Large intestine (tissue), 3 donors: ENCODE data around the gene TRIM27. TPM values are rescaled to one million over a fixed set of nuclear protein-coding genes. Genes with fewer than 3 reads are reported as not detected.
"Not testable (repeated sequence)": the region's sequence is repeated elsewhere in the genome, so short reads cannot be mapped to it uniquely, and the experiment has no call there.

Experiments
- DNase-seq, 2 donors: peaks; one replicate each; pipeline versions ENCODE4 v3.0.0 to v3.0.0-alpha.2; 2013
- H3K27ac ChIP-seq: one replicate; pipeline ENCODE4 v1.5.1; 2013; ENCODE audit warnings: low read length
- H3K27me3 ChIP-seq: 2 replicates; pipeline ENCODE4 v1.6.1; 2013; ENCODE audit warnings: low read length; ENCODE audit not compliant: control insufficient read depth, insufficient read depth
- H3K36me3 ChIP-seq: 2 replicates; pipeline ENCODE4 v1.6.1; 2013; ENCODE audit warnings: low read length; ENCODE audit not compliant: control insufficient read depth, insufficient read depth
- H3K4me1 ChIP-seq: one replicate; pipeline ENCODE4 v1.6.1; 2013; ENCODE audit warnings: low read length; ENCODE audit not compliant: control insufficient read depth, insufficient read depth
- H3K4me3 ChIP-seq: one replicate; pipeline ENCODE4 v1.5.1; 2013; ENCODE audit warnings: low read length
- H3K9me3 ChIP-seq: one replicate; pipeline ENCODE4 v1.6.1; 2013; ENCODE audit warnings: mild to moderate bottlenecking, low read depth, low read length, moderate library complexity; ENCODE audit not compliant: control insufficient read depth
- WGBS: methylation state at CpG from one replicate; pipeline ENCODE4 v1.1.5; 2013; ENCODE audit warnings: low lambda C conversion rate; ENCODE audit not compliant: insufficient coverage; 5-methylcytosine and 5-hydroxymethylcytosine counted together
- polyA plus RNA-seq: library from polyadenylated mRNA; unstranded; fragments of 120-200 nt; gene quantifications from one replicate; pipeline ENCODE4 v1.2.1, GENCODE V29; 2013

The TRIM27 gene
- polyA plus RNA-seq, 1 donor, result 72.9 TPM

GRCh38 chr6:28943557-28944411 lies 20.0 kb upstream of the TRIM27 start:
- WGBS, result 0% methylated on average over 3 of the region's 33 CpGs
- Histone ChIP-seq H3K9me3 (no peaks in the 10 kb centered on the region), H3K27me3 (no peaks in the 10 kb centered on the region), H3K36me3 (no peaks in the 10 kb centered on the region), H3K4me1 (peaks cover 6% of the 10 kb centered on the region), H3K4me3 (peak overlapping the region; percentile 63), H3K27ac (peak overlapping the region; percentile 36)
- DNase-seq, result peak; percentile 69 to 75

- Histone ChIP-seq H3K4me3 (peak overlapping the region; percentile 63), H3K36me3 (no peaks in the 10 kb centered on the region), H3K27ac (no peak overlapping the region), H3K4me1 (peaks cover 6% of the 10 kb centered on the region), H3K9me3 (no peaks in the 10 kb centered on the region), H3K27me3 (no peaks in the 10 kb centered on the region)
- no CpG with 5 or more reads among the region's 6 CpGs for WGBS
- DNase-seq, result no peak
These were observed 19.4 kb upstream of the TRIM27 start for GRCh38 chr6:28943223-28943556.

- no peak for DNase-seq
- Histone ChIP-seq H3K4me1 (peaks cover 6% of the 10 kb centered on the region), H3K27ac (no peak overlapping the region), H3K9me3 (no peaks in the 10 kb centered on the region), H3K36me3 (no peaks in the 10 kb centered on the region), H3K27me3 (no peaks in the 10 kb centered on the region), H3K4me3 (peak overlapping the region; percentile 57)
- WGBS, result 8% methylated on average over 5 of the region's 13 CpGs
These were observed 18.1 kb upstream of the TRIM27 start for GRCh38 chr6:28941684-28942448.

- peak; percentile 77 to 87 for DNase-seq
- Histone ChIP-seq H3K4me3 (peak overlapping the region; percentile 57), H3K27ac (peak overlapping the region; percentile 69), H3K4me1 (peaks cover 6% of the 10 kb centered on the region), H3K36me3 (no peaks in the 10 kb centered on the region), H3K9me3 (no peaks in the 10 kb centered on the region), H3K27me3 (no peaks in the 10 kb centered on the region)
- 3% methylated on average over 8 of the region's 28 CpGs for WGBS
These were observed 17.3 kb upstream of the TRIM27 start for GRCh38 chr6:28940858-28941683.

GRCh38 chr6:28940294-28940857 lies 16.6 kb upstream of the TRIM27 start:
- peak; percentile 33 to 70 for DNase-seq
- Histone ChIP-seq H3K9me3 (no peaks in the 10 kb centered on the region), H3K4me1 (peaks cover 6% of the 10 kb centered on the region), H3K4me3 (peak overlapping the region; percentile 57), H3K27ac (peak overlapping the region; percentile 69), H3K27me3 (no peaks in the 10 kb centered on the region), H3K36me3 (no peaks in the 10 kb centered on the region)
- WGBS, result no CpG with 5 or more reads among the region's 17 CpGs

- WGBS, result 17% methylated on average over 1 of the region's 7 CpGs
- Histone ChIP-seq H3K36me3 (no peaks in the 10 kb centered on the region), H3K27me3 (no peaks in the 10 kb centered on the region), H3K9me3 (no peaks in the 10 kb centered on the region), H3K4me1 (peaks cover 4% of the 10 kb centered on the region), H3K27ac (no peak overlapping the region), H3K4me3 (no peak overlapping the region)
- DNase-seq, result no peak
These were observed 9.3 kb upstream of the TRIM27 start for GRCh38 chr6:28933069-28933468.

- H3K4me3 ChIP-seq, result no peak overlapping the region
- 50% methylated on average over 1 of the region's 3 CpGs for WGBS
These were observed 6.3 kb upstream of the TRIM27 start for GRCh38 chr6:28929887-28930620.

GRCh38 chr6:28929339-28929738 lies 5.6 kb upstream of the TRIM27 start:
- H3K36me3 ChIP-seq, H3K27me3 ChIP-seq, DNase-seq, H3K9me3 ChIP-seq, H3K27ac ChIP-seq, H3K4me1 ChIP-seq, H3K4me3 ChIP-seq: not testable (repeated sequence)
- WGBS, result no CpG with 5 or more reads among the region's 11 CpGs

More at GRCh38 chr6:28929887-28930620, 6.3 kb upstream of the TRIM27 start:
- Histone ChIP-seq H3K4me1 (peaks cover 8% of the 10 kb centered on the region), H3K9me3 (no peaks in the 10 kb centered on the region), H3K27ac (no peak overlapping the region), H3K27me3 (no peaks in the 10 kb centered on the region), H3K36me3 (no peaks in the 10 kb centered on the region)
- DNase-seq, result no peak

- peak; percentile 53 to 85 for DNase-seq
- no CpG with 5 or more reads among the region's 5 CpGs for WGBS
- H3K36me3 ChIP-seq, result no peaks in the 10 kb centered on the region
- peaks cover 8% of the 10 kb centered on the region for H3K4me1 ChIP-seq
- H3K27ac ChIP-seq, result peak overlapping the region; percentile 16
- H3K9me3 ChIP-seq, result no peaks in the 10 kb centered on the region
- no peak overlapping the region for H3K4me3 ChIP-seq
- H3K27me3 ChIP-seq, result no peaks in the 10 kb centered on the region
These were observed 4.1 kb upstream of the TRIM27 start for GRCh38 chr6:28927846-28928245.
